Mononuclear cell (primary cell): ENCODE results near the gene WNT4. TPM values are rescaled to one million over a fixed set of nuclear protein-coding genes. Genes with fewer than 3 reads are reported as not detected.

Experiments used
- H3K27me3 ChIP-seq: 2 replicates; pipeline ENCODE4 v1.6.0; 2011; ENCODE audit warnings: low read length, control low read depth; ENCODE audit not compliant: insufficient read depth
- H3K4me1 ChIP-seq: 2 replicates; pipeline ENCODE4 v1.5.1; 2011; ENCODE audit warnings: mild to moderate bottlenecking, low read length, control low read depth; ENCODE audit not compliant: insufficient read depth
- H3K4me3 ChIP-seq: 2 replicates; pipeline ENCODE4 v1.5.1; 2011; ENCODE audit warnings: mild to moderate bottlenecking, low read length, moderate library complexity
- H3K9me3 ChIP-seq: 2 replicates; pipeline ENCODE4 v1.5.1; 2011; ENCODE audit warnings: low read depth, mild to moderate bottlenecking, control low read depth, low read length
- total RNA-seq: library from RNA; depleted of rRNA; stranded (reverse); fragments of >200 nt; gene quantifications from one replicate; pipeline ENCODE4 v1.2.3, GENCODE V29; 2012

The WNT4 gene
- total RNA-seq, 1 donor, result not detected

DNA sequence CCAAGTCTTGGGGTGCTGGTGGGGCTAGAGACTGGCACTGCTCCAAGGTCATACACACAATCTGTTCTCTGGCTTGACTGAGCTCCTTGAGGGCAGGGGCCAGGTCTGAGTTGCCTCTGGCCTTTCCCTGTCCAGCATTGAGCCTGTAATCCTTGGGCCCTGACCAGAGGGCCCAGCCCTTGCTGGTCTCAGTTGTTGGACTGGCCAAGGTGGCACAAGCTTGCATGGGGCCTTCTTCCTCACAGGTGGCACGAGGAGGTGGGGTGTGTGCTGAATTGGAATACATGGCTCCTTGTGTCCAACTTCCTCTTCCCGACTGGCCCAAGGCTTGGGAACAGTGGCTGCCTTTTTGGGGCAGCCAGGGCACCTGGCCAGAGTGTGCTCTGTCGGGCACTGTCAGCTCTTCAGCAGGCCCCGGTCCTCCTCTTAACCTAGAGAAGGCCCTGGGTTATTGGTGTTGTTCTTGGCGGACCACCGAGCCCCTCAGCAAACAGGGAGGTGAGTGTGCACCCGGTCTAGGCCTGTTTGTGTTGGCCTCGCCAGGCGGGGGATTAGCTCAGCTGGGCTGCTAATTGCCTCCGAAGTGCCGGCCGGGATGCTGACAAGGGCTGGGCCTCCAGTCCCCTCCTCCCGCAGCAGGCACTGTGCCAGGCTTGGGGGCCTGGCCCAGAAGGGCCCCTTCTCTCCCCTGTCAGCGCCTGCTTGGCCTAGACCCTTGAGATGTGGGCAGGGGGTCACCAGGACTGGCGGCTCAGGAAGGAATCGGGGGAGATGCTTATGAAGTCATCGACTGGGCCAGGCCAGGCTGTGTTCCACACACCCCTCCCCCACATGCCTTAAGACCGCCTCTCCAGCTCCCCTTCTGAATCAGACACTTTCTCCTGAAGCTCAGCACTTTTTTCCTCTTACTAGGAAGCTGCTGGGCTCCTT is 28.5 kb downstream of the WNT4 start:
- H3K27me3 ChIP-seq, result no peaks in the 10 kb centered on the region
- H3K4me1 ChIP-seq, result no peaks in the 10 kb centered on the region
- H3K9me3 ChIP-seq, result no peaks in the 10 kb centered on the region
- H3K4me3 ChIP-seq, result no peak overlapping the region

DNA sequence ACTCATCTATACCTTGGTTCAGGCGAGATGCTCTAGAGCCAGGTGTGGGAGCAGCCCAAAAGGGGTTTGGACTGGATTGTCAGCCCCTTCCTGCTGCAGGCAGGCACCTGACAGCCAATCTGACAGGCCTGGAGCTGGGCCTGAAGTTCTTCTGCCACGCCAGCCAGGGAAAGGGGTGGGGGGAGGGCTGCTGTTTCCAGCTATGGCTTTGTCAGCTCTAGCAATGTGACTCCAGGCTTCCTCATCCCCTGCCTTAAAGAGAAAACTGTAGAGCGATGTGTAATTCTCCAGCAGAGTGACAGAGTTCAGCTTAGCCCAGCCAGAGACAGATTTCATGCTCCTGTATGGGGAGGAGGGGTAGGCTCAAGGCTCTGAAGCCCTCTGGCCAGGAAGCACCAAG is 30.3 kb downstream of the WNT4 start:
- no peak overlapping the region for H3K4me3 ChIP-seq
- no peaks in the 10 kb centered on the region for H3K9me3 ChIP-seq
- no peaks in the 10 kb centered on the region for H3K27me3 ChIP-seq
- no peaks in the 10 kb centered on the region for H3K4me1 ChIP-seq

DNA sequence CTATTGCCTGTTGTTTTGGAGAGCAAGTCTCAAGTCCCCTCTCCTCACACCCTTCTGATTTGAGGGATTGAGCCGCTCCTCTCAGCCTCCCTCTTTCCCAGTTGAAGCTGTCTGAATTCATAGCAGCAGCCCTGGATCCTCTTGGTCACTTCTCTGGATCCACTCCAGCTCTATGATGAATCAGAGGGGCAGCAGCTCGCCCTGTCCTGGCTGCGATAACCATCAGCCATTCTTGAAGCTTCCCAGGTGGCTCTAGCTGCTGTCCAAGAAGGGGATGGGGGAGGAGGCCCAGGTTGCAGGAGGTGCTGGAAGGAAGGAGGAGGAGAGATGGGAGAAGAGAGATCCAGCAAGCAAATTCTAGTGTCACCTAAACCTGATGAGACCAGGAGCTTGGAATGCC is 31.3 kb downstream of the WNT4 start:
- Histone ChIP-seq H3K9me3 (no peaks in the 10 kb centered on the region), H3K4me3 (no peak overlapping the region)

DNA sequence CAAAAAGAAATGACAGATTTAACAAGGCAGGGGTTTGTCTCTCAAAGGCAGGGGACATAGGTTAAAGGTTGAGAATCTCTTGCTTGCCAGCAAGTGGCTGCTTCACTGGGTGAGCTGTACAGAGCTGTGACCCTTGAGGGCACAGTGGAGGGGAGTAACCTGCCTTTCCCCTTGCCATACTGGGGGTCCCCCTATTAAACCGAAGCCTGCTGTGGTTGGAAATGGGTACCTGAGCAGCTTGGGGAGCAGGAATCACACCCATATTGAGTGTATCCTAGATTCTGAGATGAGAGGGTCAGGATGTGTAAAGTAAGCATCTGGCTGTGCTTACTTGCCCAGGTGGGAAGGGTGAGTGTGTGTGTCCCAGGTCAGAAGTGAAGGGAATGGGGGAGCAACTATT is 31.8 kb downstream of the WNT4 start:
- H3K27me3 ChIP-seq, result no peaks in the 10 kb centered on the region
- H3K4me3 ChIP-seq, result no peak overlapping the region
- no peaks in the 10 kb centered on the region for H3K9me3 ChIP-seq
- peaks cover 7% of the 10 kb centered on the region for H3K4me1 ChIP-seq

More for the DNA sequence above, 31.3 kb downstream of the WNT4 start:
- Histone ChIP-seq H3K27me3 (no peaks in the 10 kb centered on the region), H3K4me1 (peaks cover 2% of the 10 kb centered on the region)

DNA sequence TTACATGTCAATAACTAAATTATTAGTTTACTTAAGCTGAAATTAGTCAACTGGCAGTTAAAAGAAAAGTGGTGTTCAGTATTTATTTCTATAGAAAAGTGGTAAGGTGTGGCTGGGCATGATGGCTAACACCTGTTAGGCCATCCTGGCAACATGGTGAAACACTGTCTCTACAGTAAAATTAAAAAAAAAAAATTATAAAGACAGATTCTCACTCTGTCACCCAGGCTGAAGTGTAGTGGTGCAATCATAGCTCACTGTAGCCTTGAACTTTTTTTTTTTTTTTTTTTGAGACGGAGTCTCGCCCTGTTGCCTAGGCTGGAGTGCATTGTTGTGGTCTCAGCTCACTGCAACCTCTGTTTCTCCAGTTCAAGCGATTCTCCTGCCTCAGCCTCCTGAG is 32.9 kb downstream of the WNT4 start:
- H3K9me3 ChIP-seq, result no peaks in the 10 kb centered on the region
- H3K4me3 ChIP-seq, result no peak overlapping the region
- H3K27me3 ChIP-seq, result no peaks in the 10 kb centered on the region
- peaks cover 16% of the 10 kb centered on the region for H3K4me1 ChIP-seq

DNA sequence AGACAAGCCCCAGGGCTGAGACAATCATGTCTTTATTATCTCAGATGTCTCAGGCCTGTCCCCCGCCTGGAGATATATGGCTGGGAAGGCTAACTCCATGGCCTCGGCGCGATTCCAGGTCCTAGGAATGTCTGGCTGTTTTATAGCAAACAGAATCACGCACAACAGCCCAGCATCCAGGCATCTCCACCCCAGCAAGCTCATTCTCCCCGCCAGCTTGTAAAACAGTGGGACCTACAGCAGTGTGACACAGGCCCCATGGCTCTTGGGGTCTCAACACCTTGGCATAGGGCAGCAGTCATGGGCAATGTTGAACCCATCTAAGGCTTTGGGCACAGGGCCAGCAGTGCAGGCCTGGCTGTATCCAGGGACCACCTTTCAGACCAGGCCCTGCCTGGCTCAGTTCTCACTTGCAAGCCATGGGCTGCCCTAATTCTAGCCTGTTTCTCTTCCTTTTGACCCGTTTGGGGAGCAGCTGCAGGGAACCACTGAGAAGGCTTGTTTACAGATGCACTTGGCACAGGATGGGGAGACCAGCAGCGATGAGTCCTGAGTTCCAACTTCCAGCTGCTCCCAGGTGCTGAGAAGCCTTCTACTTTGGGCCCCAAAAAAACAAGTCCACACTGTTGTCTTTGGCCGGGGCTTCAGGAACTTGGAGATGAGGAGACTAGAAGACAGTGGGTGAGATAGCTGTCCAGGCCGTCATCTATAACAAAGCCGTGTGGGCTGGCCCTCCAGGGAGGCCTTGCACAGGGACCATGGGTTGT is 34.4 kb downstream of the WNT4 start:
- Histone ChIP-seq H3K4me1 (peaks cover 24% of the 10 kb centered on the region), H3K4me3 (no peak overlapping the region), H3K9me3 (no peaks in the 10 kb centered on the region), H3K27me3 (no peaks in the 10 kb centered on the region)

DNA sequence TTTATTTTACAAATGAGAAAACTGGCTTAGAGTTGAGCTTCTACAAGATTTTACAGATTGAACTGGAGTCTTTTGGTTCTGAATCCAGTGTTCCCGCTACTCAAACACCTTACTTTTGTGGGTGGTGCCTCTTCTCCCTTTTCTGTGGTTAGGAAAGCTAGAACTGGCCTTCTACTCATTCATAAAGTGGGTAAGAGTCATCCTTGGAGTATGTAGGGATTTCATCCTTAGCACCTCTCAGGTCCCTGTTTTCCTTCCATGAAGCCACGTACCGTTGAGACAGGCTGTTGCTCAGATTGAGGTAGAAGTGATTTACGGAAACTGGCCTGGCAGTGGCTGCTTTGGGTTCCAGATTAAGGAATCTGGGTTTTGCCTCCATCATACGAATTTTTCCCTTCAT is 35.8 kb downstream of the WNT4 start:
- no peaks in the 10 kb centered on the region for H3K27me3 ChIP-seq
- peaks cover 30% of the 10 kb centered on the region for H3K4me1 ChIP-seq
- H3K4me3 ChIP-seq, result no peak overlapping the region
- no peaks in the 10 kb centered on the region for H3K9me3 ChIP-seq

DNA sequence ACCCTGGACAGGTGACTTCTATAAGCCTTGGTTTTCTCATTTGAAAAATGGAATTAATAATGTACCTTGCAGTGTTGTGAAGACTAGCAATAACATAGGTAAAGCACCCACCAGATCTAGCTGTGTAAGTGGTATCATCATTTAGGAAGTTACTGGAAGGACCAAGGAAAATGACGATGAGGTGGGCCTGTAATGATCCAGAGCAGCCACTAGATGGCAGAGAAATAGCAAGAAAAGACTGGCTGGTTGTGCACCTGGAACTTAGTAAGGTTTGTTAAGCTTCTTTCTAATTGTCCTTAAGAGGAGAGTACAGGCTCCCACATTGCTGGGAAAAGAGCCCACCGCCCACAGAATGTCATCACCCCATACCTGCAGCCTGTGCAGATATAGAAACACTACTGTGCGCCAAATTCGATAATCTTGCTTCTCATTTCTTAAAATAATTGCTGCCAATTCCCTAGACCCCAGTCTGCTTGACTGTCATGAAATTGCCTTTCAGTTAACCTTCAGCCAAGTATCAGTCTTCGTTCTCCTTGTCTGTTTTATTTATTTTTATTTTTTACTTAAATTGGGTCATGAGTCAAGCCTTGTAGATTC is 37.2 kb downstream of the WNT4 start:
- H3K4me3 ChIP-seq, result no peak overlapping the region
- H3K9me3 ChIP-seq, result no peaks in the 10 kb centered on the region
- peaks cover 38% of the 10 kb centered on the region for H3K4me1 ChIP-seq
- H3K27me3 ChIP-seq, result no peaks in the 10 kb centered on the region

DNA sequence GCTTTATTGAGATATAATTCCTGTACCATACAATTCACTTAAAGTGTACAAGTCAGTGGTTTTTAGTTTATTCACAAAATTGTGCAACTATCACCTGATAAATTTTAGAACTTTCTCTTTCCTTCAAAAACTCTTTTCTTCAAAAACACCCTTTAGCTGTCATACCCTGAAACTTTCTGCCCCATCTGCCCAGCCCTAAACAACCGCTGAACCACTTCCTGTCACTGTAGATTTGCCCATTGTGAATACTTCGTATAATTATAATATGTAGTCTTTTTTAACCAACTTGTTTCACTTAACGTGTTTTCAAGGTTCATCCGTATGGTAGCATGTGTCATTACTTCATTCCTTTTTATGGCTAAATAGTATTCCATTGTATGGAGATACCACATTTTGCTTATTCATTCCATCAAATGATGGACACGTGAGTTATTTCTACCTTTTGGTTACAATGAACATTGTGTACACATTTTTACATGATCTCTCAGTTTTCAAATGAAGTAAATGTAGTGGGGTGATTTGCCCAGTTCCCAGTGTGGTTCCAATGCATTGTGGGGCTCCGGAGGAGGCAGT is 37.9 kb downstream of the WNT4 start:
- Histone ChIP-seq H3K27me3 (no peaks in the 10 kb centered on the region), H3K9me3 (no peaks in the 10 kb centered on the region), H3K4me3 (no peak overlapping the region), H3K4me1 (peaks cover 45% of the 10 kb centered on the region)

DNA sequence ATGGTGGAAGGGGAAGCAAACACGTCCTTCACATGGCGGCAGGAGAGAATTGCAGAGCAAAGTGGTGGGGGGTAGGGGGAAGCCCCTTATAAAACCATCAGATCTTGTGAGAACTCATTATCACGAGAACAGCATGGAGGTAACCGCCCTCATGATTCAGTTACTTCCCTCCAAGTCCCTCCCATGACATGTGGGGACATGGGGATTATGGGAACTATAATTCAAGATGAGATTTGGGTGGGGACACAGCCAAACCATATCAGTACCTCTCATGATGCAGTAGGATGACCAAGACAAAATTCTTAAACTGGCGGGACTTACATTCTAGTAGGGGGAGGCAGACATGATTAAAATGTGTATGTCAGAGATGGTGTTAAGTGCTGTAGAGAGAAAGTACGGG is 38.8 kb downstream of the WNT4 start:
- no peak overlapping the region for H3K4me3 ChIP-seq
- peaks cover 47% of the 10 kb centered on the region for H3K4me1 ChIP-seq
- no peaks in the 10 kb centered on the region for H3K27me3 ChIP-seq

DNA sequence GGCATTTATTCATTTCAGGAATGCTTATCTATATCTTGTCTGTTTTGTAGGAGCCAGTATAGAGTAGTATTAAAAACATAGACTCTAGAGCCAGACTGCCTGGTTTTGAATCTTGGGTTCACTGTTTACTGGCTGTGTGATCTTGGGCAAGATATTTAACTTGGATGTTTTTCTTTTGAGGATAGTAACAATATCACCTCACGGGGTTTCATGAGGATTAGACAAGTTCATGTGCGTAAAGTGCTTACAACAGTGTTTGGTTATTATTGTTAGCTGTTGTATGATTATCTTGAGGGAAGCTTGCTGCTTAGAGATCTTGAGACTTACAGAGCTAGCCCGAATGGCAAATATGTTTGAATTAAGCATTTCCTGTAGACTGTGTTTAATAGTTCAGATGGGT is 40.2 kb downstream of the WNT4 start:
- Histone ChIP-seq H3K4me1 (peaks cover 51% of the 10 kb centered on the region), H3K27me3 (no peaks in the 10 kb centered on the region), H3K4me3 (no peak overlapping the region), H3K9me3 (no peaks in the 10 kb centered on the region)

More for the DNA sequence above, 38.8 kb downstream of the WNT4 start:
- H3K9me3 ChIP-seq, result no peaks in the 10 kb centered on the region

DNA sequence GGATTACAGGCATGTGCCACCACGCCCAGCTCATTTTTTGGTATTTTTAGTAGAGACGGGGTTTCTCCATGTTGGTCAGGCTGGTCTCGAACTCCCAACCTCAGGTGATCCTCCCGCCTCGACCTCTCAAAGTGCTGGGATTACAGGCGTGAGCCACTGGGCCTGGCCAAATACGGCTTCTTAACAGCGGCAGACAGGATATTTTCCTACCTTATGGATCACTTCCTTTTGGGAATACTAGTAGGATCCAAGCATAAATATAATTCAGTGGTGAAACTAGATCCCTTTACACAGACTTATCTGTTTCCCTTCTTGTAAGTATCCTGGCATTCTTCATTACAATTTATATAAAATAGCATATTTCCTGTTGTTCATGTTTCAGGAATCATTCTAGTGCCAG is 40.9 kb downstream of the WNT4 start:
- H3K4me3 ChIP-seq, result no peak overlapping the region
- H3K4me1 ChIP-seq, result peaks cover 51% of the 10 kb centered on the region
- no peaks in the 10 kb centered on the region for H3K27me3 ChIP-seq
- no peaks in the 10 kb centered on the region for H3K9me3 ChIP-seq

DNA sequence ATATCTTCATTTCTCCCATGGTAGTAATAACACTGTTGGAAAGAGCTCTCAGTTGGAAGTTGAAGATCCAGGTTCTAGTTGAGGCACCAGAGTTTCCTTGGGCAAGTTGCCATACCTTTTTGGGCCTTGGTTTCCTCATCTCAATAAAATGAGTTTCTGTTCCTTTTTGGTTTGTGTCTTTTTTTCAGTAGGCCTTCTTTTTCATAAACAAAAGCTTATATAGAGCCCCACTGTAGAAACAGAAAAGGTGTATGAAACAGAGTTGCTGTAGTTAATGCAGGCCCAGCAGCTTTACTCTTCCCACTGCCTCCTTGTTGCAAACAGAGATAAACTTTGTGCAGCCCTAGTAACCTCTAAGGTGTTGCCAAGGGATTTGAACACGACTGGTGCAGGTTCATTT is 41.7 kb downstream of the WNT4 start:
- H3K9me3 ChIP-seq, result no peaks in the 10 kb centered on the region
- H3K4me3 ChIP-seq, result no peak overlapping the region
- no peaks in the 10 kb centered on the region for H3K27me3 ChIP-seq
- H3K4me1 ChIP-seq, result peaks cover 45% of the 10 kb centered on the region

DNA sequence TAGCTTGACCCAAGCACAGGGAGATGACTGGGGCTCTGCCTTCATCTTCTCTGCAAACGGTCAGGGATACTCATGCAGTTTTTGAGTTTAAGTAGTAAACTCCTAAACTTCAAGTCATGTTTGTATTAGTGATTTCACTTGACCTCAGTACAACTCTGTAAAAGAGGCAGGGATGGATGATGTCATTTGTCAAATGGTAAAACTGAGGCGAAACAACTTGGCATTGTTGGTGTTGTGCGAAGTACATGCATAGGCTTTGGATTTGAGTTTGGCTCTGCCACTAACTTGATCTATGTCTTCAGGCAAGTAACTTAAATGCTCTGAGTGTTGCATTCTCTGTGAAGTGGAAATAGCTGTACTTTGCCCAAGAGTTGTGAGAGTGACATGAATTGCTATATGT is 42.7 kb downstream of the WNT4 start:
- Histone ChIP-seq H3K4me1 (peaks cover 37% of the 10 kb centered on the region), H3K9me3 (no peaks in the 10 kb centered on the region), H3K27me3 (no peaks in the 10 kb centered on the region), H3K4me3 (no peak overlapping the region)

DNA sequence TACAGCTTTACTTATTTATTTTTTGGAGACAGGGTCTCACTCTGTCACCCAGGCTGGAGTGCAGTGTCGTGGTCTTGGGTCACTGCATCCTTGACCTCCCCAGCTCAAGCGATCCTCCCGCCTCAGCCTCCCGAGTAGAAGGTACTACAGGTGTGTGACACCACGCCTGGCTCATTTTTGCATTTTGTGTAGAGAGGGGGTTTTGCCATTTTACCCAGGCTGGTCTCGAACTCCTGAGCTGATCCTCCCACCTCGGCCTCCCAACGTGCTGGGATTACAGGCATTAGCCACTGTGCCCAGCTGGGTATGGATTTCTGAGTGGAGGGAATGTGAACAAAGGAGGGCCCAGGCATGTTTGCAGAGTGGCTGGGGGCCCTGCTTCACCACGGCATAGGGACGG is 44.1 kb downstream of the WNT4 start:
- no peak overlapping the region for H3K4me3 ChIP-seq
- no peaks in the 10 kb centered on the region for H3K9me3 ChIP-seq
- peaks cover 30% of the 10 kb centered on the region for H3K4me1 ChIP-seq
- no peaks in the 10 kb centered on the region for H3K27me3 ChIP-seq
